Caco-2 (cell line): ENCODE measurements around the gene JAG1. TPM values are rescaled to one million over a fixed set of nuclear protein-coding genes. Genes with fewer than 3 reads are reported as not detected.

Experiments
- BruUV-seq: library from RNA; stranded (reverse); fragments of 400-500 nt; replicated peaks from 2 replicates; lab custom pipeline; 2021; lab: Mats Ljungman, UMichigan
- CTCF ChIA-PET: fragments of 300-600 bp; sonication (Branson Sonifier 250); formaldehyde crosslinking; loops from one replicate; lab custom pipeline; 2022; ENCODE audit warnings: antibody characterized with exemption; lab: Charles Lee
- POLR2A ChIA-PET: fragments of 300-600 bp; sonication (Branson Sonifier 250); formaldehyde crosslinking; loops from one replicate; lab custom pipeline; 2022; ENCODE audit warnings: antibody characterized with exemption; lab: Charles Lee
- DNase-seq, 2 experiments: peaks; one replicate each; pipeline versions ENCODE4 v3.0.0 to v3.0.0-alpha.2; 2020 to 2022
- H3K27me3 ChIP-seq: replicated peaks from 2 replicates; pipeline ENCODE4 v1.6.0; 2011; ENCODE audit warnings: low read length; ENCODE audit not compliant: control insufficient read depth, insufficient read depth
- H3K36me3 ChIP-seq: 2 replicates; pipeline ENCODE4 v1.5.1; 2011; ENCODE audit warnings: low read length; ENCODE audit not compliant: control insufficient read depth, insufficient read depth
- H3K4me1 ChIP-seq: fragments of 250-450 bp; sonication (Bioruptor Pico); 2 replicates; pipeline ENCODE4 v1.5.1; 2020; ENCODE audit warnings: mild to moderate bottlenecking
- H3K4me3 ChIP-seq: 2 replicates; pipeline ENCODE4 v1.5.1; 2011; ENCODE audit warnings: low read depth, mild to moderate bottlenecking, control low read depth, low read length
- H3K9me3 ChIP-seq: fragments of 250-450 bp; sonication (Bioruptor Pico); 2 replicates; pipeline ENCODE4 v1.5.1; 2020; ENCODE audit warnings: mild to moderate bottlenecking, moderate library complexity
- H3K27ac Mint-ChIP-seq: one replicate; pipeline ENCODE4 v1.8.0; 2022; ENCODE audit warnings: mixed read lengths; ENCODE audit not compliant: unreplicated experiment
- H3K27me3 Mint-ChIP-seq: one replicate; pipeline ENCODE4 v1.8.0; 2022; ENCODE audit warnings: mixed read lengths; ENCODE audit not compliant: insufficient read depth, unreplicated experiment
- H3K36me3 Mint-ChIP-seq: one replicate; pipeline ENCODE4 v1.8.0; 2022; ENCODE audit warnings: mild to moderate bottlenecking, mixed read lengths; ENCODE audit not compliant: insufficient read depth, unreplicated experiment
- H3K4me1 Mint-ChIP-seq: one replicate; pipeline ENCODE4 v1.8.0; 2022; ENCODE audit warnings: low read depth, mixed read lengths; ENCODE audit not compliant: unreplicated experiment
- H3K4me3 Mint-ChIP-seq: one replicate; pipeline ENCODE4 v1.8.0; 2022; ENCODE audit warnings: mild to moderate bottlenecking, moderate library complexity, mixed read lengths; ENCODE audit not compliant: unreplicated experiment
- H3K9me3 Mint-ChIP-seq: one replicate; pipeline ENCODE4 v1.8.0; 2022; ENCODE audit warnings: mixed read lengths; ENCODE audit not compliant: unreplicated experiment
- intact Hi-C: fragments of 100-400 bp; cut with micrococcal nuclease; formaldehyde crosslinking; loops from one replicate; pipeline ENCODE4 v1.10.0; 2022; ENCODE audit not compliant: unreplicated experiment
- total RNA-seq: library from RNA; stranded (reverse); gene quantifications from 2 replicates; pipeline ENCODE4 v1.2.3, GENCODE V29; 2022
- TF ChIP-seq, protein P1 (sequence below), 2 experiments: fragments of 200-600 bp in 1 of 2; IDR thresholded peaks; 1 replicate in 1 of 2; 2 replicates in 1 of 2; pipeline versions ENCODE4 v1.5.1 to v1.8.0; 2011 to 2022; ENCODE audit warnings: antibody characterized with exemption in 1 of 2, control low read depth in 1 of 2, inconsistent platforms in 1 of 2, low read depth in 1 of 2, low read length in 1 of 2, mild to moderate bottlenecking in 1 of 2, moderate library complexity in 1 of 2; ENCODE audit not compliant: insufficient read depth in 1 of 2, severe bottlenecking in 1 of 2, unreplicated experiment in 1 of 2

JAG1 gene
- total RNA-seq, 1 experiment from 2014 or later = 69.8 TPM

DNA sequence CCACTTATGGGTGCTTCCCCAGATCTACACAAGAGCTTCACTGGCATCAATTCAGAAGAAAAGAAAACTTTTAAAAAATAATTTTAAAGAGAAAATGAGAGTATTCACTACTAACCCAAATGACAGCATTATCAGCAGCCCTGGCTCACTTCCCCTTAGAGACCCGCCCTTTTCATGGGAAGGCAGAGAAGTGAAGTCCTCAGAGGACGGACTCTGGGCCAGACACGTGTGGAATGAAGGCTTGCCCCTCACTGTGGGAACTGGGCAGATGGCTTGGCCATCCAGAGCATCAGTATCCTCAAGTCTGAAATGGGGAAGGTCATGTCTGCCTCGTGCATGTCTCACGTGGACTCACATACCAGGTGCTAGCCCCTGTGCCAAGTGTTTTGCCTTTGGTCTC, 63.5 kb downstream of the JAG1 start:
- Histone ChIP-seq H3K36me3 (no peaks in the 10 kb centered on the region; the same call in 1 of the 2 replicates), H3K4me3 (no peak overlapping the region), H3K27me3 (no peaks in the 10 kb centered on the region), H3K4me1 (no peaks in the 10 kb centered on the region), H3K9me3 (no peaks in the 10 kb centered on the region)
- TF ChIP-seq, protein P1, sequence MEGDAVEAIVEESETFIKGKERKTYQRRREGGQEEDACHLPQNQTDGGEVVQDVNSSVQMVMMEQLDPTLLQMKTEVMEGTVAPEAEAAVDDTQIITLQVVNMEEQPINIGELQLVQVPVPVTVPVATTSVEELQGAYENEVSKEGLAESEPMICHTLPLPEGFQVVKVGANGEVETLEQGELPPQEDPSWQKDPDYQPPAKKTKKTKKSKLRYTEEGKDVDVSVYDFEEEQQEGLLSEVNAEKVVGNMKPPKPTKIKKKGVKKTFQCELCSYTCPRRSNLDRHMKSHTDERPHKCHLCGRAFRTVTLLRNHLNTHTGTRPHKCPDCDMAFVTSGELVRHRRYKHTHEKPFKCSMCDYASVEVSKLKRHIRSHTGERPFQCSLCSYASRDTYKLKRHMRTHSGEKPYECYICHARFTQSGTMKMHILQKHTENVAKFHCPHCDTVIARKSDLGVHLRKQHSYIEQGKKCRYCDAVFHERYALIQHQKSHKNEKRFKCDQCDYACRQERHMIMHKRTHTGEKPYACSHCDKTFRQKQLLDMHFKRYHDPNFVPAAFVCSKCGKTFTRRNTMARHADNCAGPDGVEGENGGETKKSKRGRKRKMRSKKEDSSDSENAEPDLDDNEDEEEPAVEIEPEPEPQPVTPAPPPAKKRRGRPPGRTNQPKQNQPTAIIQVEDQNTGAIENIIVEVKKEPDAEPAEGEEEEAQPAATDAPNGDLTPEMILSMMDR (IDR thresholded peaks at IDR 0.05; ENCODE audit: insufficient read depth in 1 of 2, low read depth in 1 of 2, low read length in 1 of 2, severe bottlenecking in 1 of 2, unreplicated experiment in 1 of 2) = no peak
- no peaks in the 10 kb centered on the region for H3K4me1 Mint-ChIP-seq
- H3K36me3 Mint-ChIP-seq = peaks cover 5% of the 10 kb centered on the region
- CTCF ChIA-PET = no interaction called here
- POLR2A ChIA-PET = no interaction called here
- H3K27ac Mint-ChIP-seq = no peak overlapping the region
- no peaks in the 10 kb centered on the region for H3K27me3 Mint-ChIP-seq
- no peak overlapping the region for H3K4me3 Mint-ChIP-seq
- H3K9me3 Mint-ChIP-seq = no peaks in the 10 kb centered on the region
- DNase-seq = no peak
- no TSS peak for BruUV-seq
- intact Hi-C loops = no loop called here

DNA sequence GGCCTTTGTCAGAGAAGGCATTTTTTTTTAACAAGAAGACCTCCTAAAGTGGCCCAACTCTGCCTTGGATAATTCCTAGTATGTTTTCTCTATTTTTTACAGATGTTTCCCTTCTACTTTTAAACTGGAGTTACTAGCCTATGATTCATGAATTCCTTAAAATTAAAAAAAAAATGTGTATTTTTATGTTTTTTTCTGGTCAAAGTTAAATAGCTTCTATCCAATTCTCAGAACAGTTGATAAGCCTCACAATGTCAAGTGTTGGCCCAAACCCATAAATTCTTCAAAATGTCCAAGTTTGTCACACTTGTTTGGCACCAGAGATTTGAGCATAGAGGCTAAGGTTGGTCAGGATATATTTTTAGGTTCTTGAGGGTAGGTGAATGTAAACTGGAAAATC, 64.0 kb downstream of the JAG1 start:
- POLR2A ChIA-PET = no interaction called here
- H3K27me3 ChIP-seq = no peaks in the 10 kb centered on the region
- BruUV-seq = no TSS peak

DNA sequence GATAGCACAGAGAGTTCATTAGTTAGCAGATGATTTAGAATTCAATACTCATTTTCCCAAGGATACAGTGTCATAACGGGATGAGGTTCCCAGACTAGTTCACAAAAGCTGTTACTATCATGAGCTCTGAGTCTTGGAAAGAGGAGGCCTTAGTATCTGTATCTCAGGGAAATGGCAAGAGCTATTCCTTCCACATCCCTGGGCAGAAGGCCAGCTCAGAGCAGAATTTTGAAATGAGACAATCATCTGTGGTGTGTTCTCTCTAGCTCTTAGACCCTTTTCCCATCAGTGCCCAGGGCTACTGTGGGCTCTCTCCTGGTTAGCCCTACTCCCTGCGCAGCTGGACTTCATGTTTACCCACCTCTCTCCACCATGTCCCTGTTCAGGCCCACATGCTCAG, 64.5 kb downstream of the JAG1 start:
- no peak overlapping the region for H3K4me3 ChIP-seq
- H3K4me1 ChIP-seq = peaks cover 8% of the 10 kb centered on the region; the same call in 1 of the 2 replicates
- TF ChIP-seq, protein P1 (IDR thresholded peaks at IDR 0.05; ENCODE audit: insufficient read depth in 1 of 2, low read depth in 1 of 2, low read length in 1 of 2, severe bottlenecking in 1 of 2, unreplicated experiment in 1 of 2) = no peak
- H3K9me3 Mint-ChIP-seq = no peaks in the 10 kb centered on the region
- peak overlapping the region; percentile 70 for H3K27ac Mint-ChIP-seq
- no peaks in the 10 kb centered on the region for H3K27me3 ChIP-seq
- no peak for DNase-seq
- peaks cover 5% of the 10 kb centered on the region for H3K36me3 Mint-ChIP-seq
- no peaks in the 10 kb centered on the region for H3K27me3 Mint-ChIP-seq
- BruUV-seq = no TSS peak
- no peaks in the 10 kb centered on the region; the same call in 1 of the 2 replicates for H3K36me3 ChIP-seq
- H3K4me1 Mint-ChIP-seq = peaks cover 2% of the 10 kb centered on the region
- ChIA-PET CTCF (no interaction called here), POLR2A (no interaction called here)
- no peaks in the 10 kb centered on the region for H3K9me3 ChIP-seq
- intact Hi-C loops = no loop called here
- no peak overlapping the region for H3K4me3 Mint-ChIP-seq

More for the DNA sequence above, 64.0 kb downstream of the JAG1 start:
- H3K27ac Mint-ChIP-seq = peak overlapping the region; percentile 70
- Histone ChIP-seq H3K36me3 (no peaks in the 10 kb centered on the region; the same call in 1 of the 2 replicates), H3K9me3 (no peaks in the 10 kb centered on the region), H3K4me3 (no peak overlapping the region), H3K4me1 (peaks cover 3% of the 10 kb centered on the region; the same call in 1 of the 2 replicates)
- CTCF ChIA-PET = no interaction called here
- TF ChIP-seq, protein P1 (IDR thresholded peaks at IDR 0.05; ENCODE audit: insufficient read depth in 1 of 2, low read depth in 1 of 2, low read length in 1 of 2, severe bottlenecking in 1 of 2, unreplicated experiment in 1 of 2) = no peak
- H3K36me3 Mint-ChIP-seq = peaks cover 5% of the 10 kb centered on the region
- H3K4me3 Mint-ChIP-seq = no peak overlapping the region
- H3K9me3 Mint-ChIP-seq = no peaks in the 10 kb centered on the region
- intact Hi-C loops = no loop called here
- DNase-seq = no peak
- H3K4me1 Mint-ChIP-seq = no peaks in the 10 kb centered on the region
- no peaks in the 10 kb centered on the region for H3K27me3 Mint-ChIP-seq
